HG02943 (cell line): ENCODE results near the gene DENND5B.
"Not testable (repeated sequence)": the region's sequence is repeated elsewhere in the genome, so short reads cannot be mapped to it uniquely, and the experiment has no call there.

Source experiments
- ATAC-seq: cut with Tn5 transposase; IDR thresholded peaks from one replicate; pipeline ENCODE4 v1.9.1; 2021; ENCODE audit warnings: mild to moderate bottlenecking, low read depth, moderate library complexity; ENCODE audit not compliant: unreplicated experiment

Gene DENND5B

GRCh38 chr12:31560516-31560915 lies 30.4 kb downstream of the DENND5B start:
- ATAC-seq = no peak

GRCh38 chr12:31558521-31558920 lies 32.4 kb downstream of the DENND5B start:
- ATAC-seq = no peak

GRCh38 chr12:31557707-31558106 lies 33.2 kb downstream of the DENND5B start:
- no peak for ATAC-seq

- ATAC-seq = not testable (repeated sequence)
These were observed 35.5 kb downstream of the DENND5B start for GRCh38 chr12:31555466-31555865.

- not testable (repeated sequence) for ATAC-seq
These were observed 40.3 kb downstream of the DENND5B start for GRCh38 chr12:31550590-31550989.

GRCh38 chr12:31536672-31537071 lies 54.3 kb downstream of the DENND5B start:
- ATAC-seq = no peak

GRCh38 chr12:31533470-31533869 lies 57.5 kb downstream of the DENND5B start:
- ATAC-seq = no peak

- no peak for ATAC-seq
These were observed 59.0 kb downstream of the DENND5B start for GRCh38 chr12:31531893-31532292.

- ATAC-seq = no peak
These were observed 62.8 kb downstream of the DENND5B start for GRCh38 chr12:31528095-31528494.

GRCh38 chr12:31527083-31527482 lies 63.9 kb downstream of the DENND5B start:
- no peak for ATAC-seq

- no peak for ATAC-seq
These were observed 64.8 kb downstream of the DENND5B start for GRCh38 chr12:31526158-31526546.

- ATAC-seq = no peak
These were observed 65.3 kb downstream of the DENND5B start for GRCh38 chr12:31525496-31526157.

- peak; percentile 86 for ATAC-seq
These were observed 66.0 kb downstream of the DENND5B start for GRCh38 chr12:31524791-31525495.

- no peak for ATAC-seq
These were observed 67.6 kb downstream of the DENND5B start for GRCh38 chr12:31523306-31523705.

GRCh38 chr12:31522607-31523006 lies 68.3 kb downstream of the DENND5B start:
- no peak for ATAC-seq

GRCh38 chr12:31521964-31522363 lies 69.0 kb downstream of the DENND5B start:
- ATAC-seq = no peak

- ATAC-seq = no peak
These were observed 71.4 kb downstream of the DENND5B start for GRCh38 chr12:31519511-31519910.

- no peak for ATAC-seq
These were observed 72.2 kb downstream of the DENND5B start for GRCh38 chr12:31518680-31519227.

GRCh38 chr12:31517994-31518393 lies 72.9 kb downstream of the DENND5B start:
- no peak for ATAC-seq

- no peak for ATAC-seq
These were observed 74.2 kb downstream of the DENND5B start for GRCh38 chr12:31516702-31517101.

- no peak for ATAC-seq
These were observed 76.0 kb downstream of the DENND5B start for GRCh38 chr12:31514912-31515311.

GRCh38 chr12:31510034-31510433 lies 80.9 kb downstream of the DENND5B start:
- ATAC-seq = no peak
